Gastrocnemius medialis (tissue), 4 donors: ENCODE results near the gene AUTS2. TPM values are rescaled to one million over a fixed set of nuclear protein-coding genes. Genes with fewer than 3 reads are reported as not detected.

Experiments
- ATAC-seq, 2 donors: fragments of 150-250 bp; one replicate each; pipeline ENCODE4 v1.9.1; 2016
- DNase-seq, 2 donors: peaks; one replicate each; pipeline ENCODE4 v3.0.0-alpha.2; 2019
- H3K27ac ChIP-seq, 4 donors: fragments of 200-600 bp; sonication (generic); 1 replicate in 1 of 4; 2 replicates in 3 of 4; pipeline ENCODE4 v1.5.1; 2016 to 2018; ENCODE audit warnings: mild to moderate bottlenecking in 2 of 4, moderate library complexity in 1 of 4
- H3K27me3 ChIP-seq, 3 donors: fragments of 200-600 bp; sonication (generic) in 2 of 3; 1 replicate in 1 of 3; 2 replicates in 2 of 3; pipeline versions ENCODE4 v1.5.1 to v1.6.0; 2016 to 2019; ENCODE audit warnings: mild to moderate bottlenecking in 1 of 3, moderate library complexity in 1 of 3
- H3K36me3 ChIP-seq, 2 donors: fragments of 200-600 bp; sonication (generic) in 1 of 2; one replicate each; pipeline ENCODE4 v1.5.1; 2017 to 2018
- H3K4me1 ChIP-seq, 2 donors: fragments of 200-600 bp; sonication (generic) in 1 of 2; one replicate each; pipeline ENCODE4 v1.5.1; 2016 to 2017; ENCODE audit warnings: mild to moderate bottlenecking in 2 of 2
- H3K4me3 ChIP-seq, 4 donors: fragments of 200-600 bp; sonication (generic) in 3 of 4; 1 replicate in 1 of 4; 2 replicates in 3 of 4; pipeline ENCODE4 v1.5.1; 2016 to 2019; ENCODE audit warnings: mild to moderate bottlenecking in 2 of 4
- H3K9me3 ChIP-seq, 3 donors: fragments of 200-600 bp; sonication (generic) in 2 of 3; 1 replicate in 1 of 3; 2 replicates in 2 of 3; pipeline ENCODE4 v1.5.1; 2016 to 2019
- POLR2A ChIP-seq, 2 donors: fragments of 450-650 bp; IDR thresholded peaks; one replicate each; pipeline ENCODE4 v1.6.1; 2017; ENCODE audit warnings: antibody characterized with exemption in 2 of 2, mild to moderate bottlenecking in 2 of 2, moderate library complexity in 2 of 2
- in situ Hi-C, 4 donors: fragments of 200-750 bp; cut with MboI; loops; one replicate each; pipeline versions ENCODE4 v1.15.0 to v1.8.0; 2017; ENCODE audit warnings: low sequenced_read_pairs in 4 of 4
- intact Hi-C: fragments of 100-400 bp; cut with DNase I; formaldehyde crosslinking; loops from one replicate; pipeline ENCODE4 v1.15.1; 2023; ENCODE audit warnings: low total_unique reads
- total RNA-seq, 4 donors: library from RNA; depleted of rRNA; stranded (reverse); fragments of >200 nt; gene quantifications; one replicate each; pipeline versions ENCODE4 v1.1.0 to v1.2.3, GENCODE V29; 2016
- TF ChIP-seq, protein P1 (sequence below), 5 experiments: fragments of 450-650 bp in 3 of 5; fragments of 200-600 bp in 2 of 5; sonication (generic) in 2 of 5; IDR thresholded peaks in 4 of 5; conservative IDR thresholded peaks in 1 of 5; 1 replicate in 4 of 5; 2 replicates in 1 of 5; pipeline ENCODE4 v1.5.1; 2016 to 2019; ENCODE audit warnings: antibody characterized with exemption in 5 of 5, mild to moderate bottlenecking in 3 of 5, moderate library complexity in 3 of 5

The AUTS2 gene
- total RNA-seq, 4 donors from 2014 or later, result 2.5 to 16.2 (median 8.5) TPM

DNA sequence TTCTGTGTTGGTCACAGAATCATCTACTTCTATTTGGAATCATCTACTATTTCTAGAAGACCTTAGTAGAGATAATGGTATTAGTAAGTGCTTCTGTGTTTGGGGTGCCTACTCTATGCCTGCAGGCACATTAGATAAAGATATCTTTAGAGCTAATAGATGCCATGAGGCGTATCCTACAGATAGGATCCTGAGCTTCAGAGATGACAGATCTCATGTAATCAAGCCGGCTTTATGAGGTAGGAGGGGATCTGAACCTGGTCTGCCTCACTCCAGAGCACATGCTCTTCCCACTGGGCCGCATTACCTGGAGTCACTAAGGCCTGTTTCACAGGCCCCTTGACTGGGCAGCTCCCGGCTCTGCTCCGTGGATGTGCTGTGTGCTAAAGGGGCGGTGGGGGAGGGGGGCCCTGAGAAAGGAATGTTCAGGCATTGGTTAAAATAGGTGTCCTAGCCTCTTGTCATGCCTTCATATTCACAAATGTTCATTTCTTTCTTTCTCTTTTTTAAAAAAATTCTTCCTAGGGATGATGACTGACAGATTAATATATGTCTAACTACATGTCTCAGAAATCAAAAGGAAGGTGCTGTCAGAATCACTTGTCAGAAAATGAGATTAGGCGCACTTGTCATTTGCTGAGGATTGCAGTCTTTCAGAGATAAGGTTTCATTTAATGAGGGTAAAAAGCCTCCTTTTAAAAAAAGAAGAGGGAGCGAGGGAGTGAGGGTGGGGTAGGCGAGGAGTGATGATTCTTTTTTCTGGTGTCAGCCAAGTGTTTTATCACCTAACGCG, 1075.7 kb downstream of the AUTS2 start:
- no peak overlapping the region for H3K27ac ChIP-seq
- no peak for ATAC-seq
- in situ Hi-C loops, result no loop called here
- no peak for TF ChIP-seq POLR2A (IDR thresholded peaks at IDR 0.05)
- TF ChIP-seq, protein P1, sequence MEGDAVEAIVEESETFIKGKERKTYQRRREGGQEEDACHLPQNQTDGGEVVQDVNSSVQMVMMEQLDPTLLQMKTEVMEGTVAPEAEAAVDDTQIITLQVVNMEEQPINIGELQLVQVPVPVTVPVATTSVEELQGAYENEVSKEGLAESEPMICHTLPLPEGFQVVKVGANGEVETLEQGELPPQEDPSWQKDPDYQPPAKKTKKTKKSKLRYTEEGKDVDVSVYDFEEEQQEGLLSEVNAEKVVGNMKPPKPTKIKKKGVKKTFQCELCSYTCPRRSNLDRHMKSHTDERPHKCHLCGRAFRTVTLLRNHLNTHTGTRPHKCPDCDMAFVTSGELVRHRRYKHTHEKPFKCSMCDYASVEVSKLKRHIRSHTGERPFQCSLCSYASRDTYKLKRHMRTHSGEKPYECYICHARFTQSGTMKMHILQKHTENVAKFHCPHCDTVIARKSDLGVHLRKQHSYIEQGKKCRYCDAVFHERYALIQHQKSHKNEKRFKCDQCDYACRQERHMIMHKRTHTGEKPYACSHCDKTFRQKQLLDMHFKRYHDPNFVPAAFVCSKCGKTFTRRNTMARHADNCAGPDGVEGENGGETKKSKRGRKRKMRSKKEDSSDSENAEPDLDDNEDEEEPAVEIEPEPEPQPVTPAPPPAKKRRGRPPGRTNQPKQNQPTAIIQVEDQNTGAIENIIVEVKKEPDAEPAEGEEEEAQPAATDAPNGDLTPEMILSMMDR (IDR thresholded peaks at IDR 0.05 in 4 of 5, conservative IDR thresholded peaks at IDR 0.05 in 1 of 5), result no peak
- no peaks in the 10 kb centered on the region for H3K27me3 ChIP-seq
- intact Hi-C loops, result no loop called here
- no peak overlapping the region for H3K4me3 ChIP-seq
- H3K9me3 ChIP-seq, result no peaks in the 10 kb centered on the region
- DNase-seq, result no peak
- H3K36me3 ChIP-seq, result no peaks in the 10 kb centered on the region
- peaks cover 0 to 2% of the 10 kb centered on the region in 2 donors for H3K4me1 ChIP-seq

GRCh38 chr7:70674571-70675010, 1076.3 kb downstream of the AUTS2 start:
- ATAC-seq, result no peak
- in situ Hi-C loops, result loop anchor here in 1 of 4 donors (25.0 kb wide), 1 partner anchor 612 kb away; no protein-coding TSS in a partner anchor
- no peaks in the 10 kb centered on the region for H3K36me3 ChIP-seq

DNA sequence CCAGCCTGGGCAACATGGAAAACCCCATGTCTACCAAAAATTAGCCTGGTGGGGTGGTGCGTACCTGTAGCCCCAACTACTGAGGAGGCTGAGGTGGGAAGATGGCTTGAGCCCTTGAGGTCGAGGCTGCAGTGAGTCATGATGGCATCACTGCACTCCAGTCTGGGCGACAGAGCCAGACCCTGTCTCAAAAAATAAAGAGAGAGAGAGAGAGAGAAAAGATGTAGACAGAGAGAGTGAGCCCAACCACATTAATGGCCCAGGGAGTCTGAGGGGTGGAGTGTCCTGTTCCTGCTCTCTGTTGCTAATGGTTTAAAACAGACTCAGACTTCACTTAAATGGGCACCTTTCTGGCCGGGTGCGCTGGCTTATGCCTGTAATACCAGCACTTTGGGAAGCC, 1078.0 kb downstream of the AUTS2 start:
- ATAC-seq (no peak), DNase-seq (no peak)
- Histone ChIP-seq H3K4me3 (no peak overlapping the region), H3K36me3 (no peaks in the 10 kb centered on the region), H3K27me3 (no peaks in the 10 kb centered on the region), H3K4me1 (no peaks in the 10 kb centered on the region), H3K9me3 (no peaks in the 10 kb centered on the region), H3K27ac (no peak overlapping the region)
- intact Hi-C loops, result no loop called here
- in situ Hi-C loops, result loop anchor here in 1 of 4 donors (25.0 kb wide), 1 partner anchor 614 kb away; no protein-coding TSS in a partner anchor
- TF ChIP-seq, protein P1 (IDR thresholded peaks at IDR 0.05 in 4 of 5, conservative IDR thresholded peaks at IDR 0.05 in 1 of 5), result no peak
- no peak for TF ChIP-seq POLR2A (IDR thresholded peaks at IDR 0.05)

More at GRCh38 chr7:70674571-70675010, 1076.3 kb downstream of the AUTS2 start:
- Histone ChIP-seq H3K4me1 (no peaks in the 10 kb centered on the region), H3K27me3 (no peaks in the 10 kb centered on the region), H3K4me3 (no peak overlapping the region), H3K9me3 (no peaks in the 10 kb centered on the region), H3K27ac (no peak overlapping the region)
- intact Hi-C loops, result no loop called here
- DNase-seq, result no peak
- TF ChIP-seq, protein P1 (IDR thresholded peaks at IDR 0.05 in 4 of 5, conservative IDR thresholded peaks at IDR 0.05 in 1 of 5), result no peak
- TF ChIP-seq POLR2A (IDR thresholded peaks at IDR 0.05), result no peak

DNA sequence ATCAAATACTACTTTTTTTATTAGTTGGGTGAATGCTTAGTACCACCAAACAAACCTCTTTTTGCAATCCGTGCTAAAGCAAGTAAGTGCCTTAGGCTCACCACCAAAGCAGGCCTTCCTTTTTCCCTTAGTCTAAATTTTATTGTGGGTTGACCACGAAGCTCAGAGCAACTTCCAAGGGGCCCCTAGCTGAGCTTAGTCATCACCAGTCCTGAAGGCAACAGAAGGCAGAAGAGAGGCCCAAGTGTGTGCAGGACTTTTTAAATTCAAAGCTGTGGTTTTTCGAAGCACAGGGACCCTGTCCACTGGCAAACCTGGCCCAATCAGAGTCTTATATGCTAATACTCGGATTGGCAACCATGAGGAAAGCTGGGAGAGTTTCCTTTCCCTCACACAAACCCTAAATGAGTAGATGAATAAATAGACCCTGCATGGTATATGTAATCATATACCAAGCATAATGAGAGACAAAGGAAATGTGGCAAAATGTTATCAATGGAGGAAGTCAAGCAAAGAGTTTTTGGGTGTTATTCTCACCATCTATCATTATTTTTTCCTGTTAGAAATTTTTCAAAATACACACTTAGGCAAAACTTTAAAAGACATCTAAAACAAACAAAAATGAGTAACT, 1080.5 kb downstream of the AUTS2 start:
- Histone ChIP-seq H3K27ac (no peak overlapping the region), H3K4me1 (no peaks in the 10 kb centered on the region), H3K9me3 (no peaks in the 10 kb centered on the region), H3K4me3 (no peak overlapping the region), H3K36me3 (no peaks in the 10 kb centered on the region), H3K27me3 (no peaks in the 10 kb centered on the region)
- ATAC-seq (no peak), DNase-seq (no peak)
- TF ChIP-seq, protein P1 (IDR thresholded peaks at IDR 0.05 in 4 of 5, conservative IDR thresholded peaks at IDR 0.05 in 1 of 5), result no peak
- TF ChIP-seq POLR2A (IDR thresholded peaks at IDR 0.05), result no peak
- intact Hi-C loops (no loop called here), in situ Hi-C loops (loop anchor here in 1 of 4 donors (25.0 kb wide), 1 partner anchor 616 kb away; no protein-coding TSS in a partner anchor)
